Measurements from ENCODE around the gene PTPN3.

DNA sequence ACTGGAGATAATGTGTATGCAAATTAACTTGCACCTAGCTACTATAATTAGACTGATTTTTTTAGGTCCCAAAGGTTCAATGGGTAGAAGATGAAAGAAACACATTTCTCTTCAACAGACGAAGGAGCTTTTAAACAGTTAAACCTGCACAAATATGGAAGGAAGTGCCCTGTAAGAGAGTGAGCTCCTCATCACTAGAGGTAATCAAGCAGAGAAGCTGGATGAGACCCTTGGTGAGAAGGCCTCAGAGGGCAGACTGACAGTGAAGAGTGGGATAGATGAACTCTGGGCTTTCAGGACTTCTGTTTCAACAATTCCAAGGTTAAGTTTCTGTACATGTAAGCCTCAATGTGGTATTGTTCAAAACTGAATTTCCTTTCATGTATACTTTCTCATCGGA is 23.2 kb downstream of the PTPN3 start:
- TF ChIP-seq, protein P1, sequence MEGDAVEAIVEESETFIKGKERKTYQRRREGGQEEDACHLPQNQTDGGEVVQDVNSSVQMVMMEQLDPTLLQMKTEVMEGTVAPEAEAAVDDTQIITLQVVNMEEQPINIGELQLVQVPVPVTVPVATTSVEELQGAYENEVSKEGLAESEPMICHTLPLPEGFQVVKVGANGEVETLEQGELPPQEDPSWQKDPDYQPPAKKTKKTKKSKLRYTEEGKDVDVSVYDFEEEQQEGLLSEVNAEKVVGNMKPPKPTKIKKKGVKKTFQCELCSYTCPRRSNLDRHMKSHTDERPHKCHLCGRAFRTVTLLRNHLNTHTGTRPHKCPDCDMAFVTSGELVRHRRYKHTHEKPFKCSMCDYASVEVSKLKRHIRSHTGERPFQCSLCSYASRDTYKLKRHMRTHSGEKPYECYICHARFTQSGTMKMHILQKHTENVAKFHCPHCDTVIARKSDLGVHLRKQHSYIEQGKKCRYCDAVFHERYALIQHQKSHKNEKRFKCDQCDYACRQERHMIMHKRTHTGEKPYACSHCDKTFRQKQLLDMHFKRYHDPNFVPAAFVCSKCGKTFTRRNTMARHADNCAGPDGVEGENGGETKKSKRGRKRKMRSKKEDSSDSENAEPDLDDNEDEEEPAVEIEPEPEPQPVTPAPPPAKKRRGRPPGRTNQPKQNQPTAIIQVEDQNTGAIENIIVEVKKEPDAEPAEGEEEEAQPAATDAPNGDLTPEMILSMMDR (IDR thresholded peaks at IDR 0.05): no peak
- no peak for TF ChIP-seq POLR2AphosphoS5 (IDR thresholded peaks at IDR 0.05; ENCODE audit: low read depth, low read length)
- TF ChIP-seq, protein P2, sequence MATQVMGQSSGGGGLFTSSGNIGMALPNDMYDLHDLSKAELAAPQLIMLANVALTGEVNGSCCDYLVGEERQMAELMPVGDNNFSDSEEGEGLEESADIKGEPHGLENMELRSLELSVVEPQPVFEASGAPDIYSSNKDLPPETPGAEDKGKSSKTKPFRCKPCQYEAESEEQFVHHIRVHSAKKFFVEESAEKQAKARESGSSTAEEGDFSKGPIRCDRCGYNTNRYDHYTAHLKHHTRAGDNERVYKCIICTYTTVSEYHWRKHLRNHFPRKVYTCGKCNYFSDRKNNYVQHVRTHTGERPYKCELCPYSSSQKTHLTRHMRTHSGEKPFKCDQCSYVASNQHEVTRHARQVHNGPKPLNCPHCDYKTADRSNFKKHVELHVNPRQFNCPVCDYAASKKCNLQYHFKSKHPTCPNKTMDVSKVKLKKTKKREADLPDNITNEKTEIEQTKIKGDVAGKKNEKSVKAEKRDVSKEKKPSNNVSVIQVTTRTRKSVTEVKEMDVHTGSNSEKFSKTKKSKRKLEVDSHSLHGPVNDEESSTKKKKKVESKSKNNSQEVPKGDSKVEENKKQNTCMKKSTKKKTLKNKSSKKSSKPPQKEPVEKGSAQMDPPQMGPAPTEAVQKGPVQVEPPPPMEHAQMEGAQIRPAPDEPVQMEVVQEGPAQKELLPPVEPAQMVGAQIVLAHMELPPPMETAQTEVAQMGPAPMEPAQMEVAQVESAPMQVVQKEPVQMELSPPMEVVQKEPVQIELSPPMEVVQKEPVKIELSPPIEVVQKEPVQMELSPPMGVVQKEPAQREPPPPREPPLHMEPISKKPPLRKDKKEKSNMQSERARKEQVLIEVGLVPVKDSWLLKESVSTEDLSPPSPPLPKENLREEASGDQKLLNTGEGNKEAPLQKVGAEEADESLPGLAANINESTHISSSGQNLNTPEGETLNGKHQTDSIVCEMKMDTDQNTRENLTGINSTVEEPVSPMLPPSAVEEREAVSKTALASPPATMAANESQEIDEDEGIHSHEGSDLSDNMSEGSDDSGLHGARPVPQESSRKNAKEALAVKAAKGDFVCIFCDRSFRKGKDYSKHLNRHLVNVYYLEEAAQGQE (IDR thresholded peaks at IDR 0.05; ENCODE audit: insufficient read depth in 1 of 2, low read depth in 2 of 2, low read length in 1 of 2): no peak
- no peak for TF ChIP-seq SIN3A (IDR thresholded peaks at IDR 0.05; ENCODE audit: borderline replicate concordance, insufficient read depth, low read depth, low read length)
- TF ChIP-seq TCF7L2 (IDR thresholded peaks at IDR 0.05; ENCODE audit: low read depth, low read length): no peak
